Measurements from ENCODE around the gene ZXDC.

Gene ZXDC

GRCh38 chr3:126449621-126450051 lies 26.1 kb downstream of the ZXDC start:
- H3K4me3 ChIP-seq (ENCODE audit: low read depth, low read length) = no peak overlapping the region
- TF ChIP-seq CTCF (IDR thresholded peaks at IDR 0.05; ENCODE audit: low read depth, low read length) = no peak

- no peak for TF ChIP-seq CTCF (IDR thresholded peaks at IDR 0.05; ENCODE audit: low read depth, low read length)
- H3K4me3 ChIP-seq (ENCODE audit: low read depth, low read length) = no peak overlapping the region
Observed at GRCh38 chr3:126448893-126449180, 26.9 kb downstream of the ZXDC start.

GRCh38 chr3:126448136-126448892 lies 27.4 kb downstream of the ZXDC start:
- TF ChIP-seq CTCF (IDR thresholded peaks at IDR 0.05; ENCODE audit: low read depth, low read length) = no peak
- H3K4me3 ChIP-seq (ENCODE audit: low read depth, low read length) = no peak overlapping the region

- no peak overlapping the region for H3K4me3 ChIP-seq (ENCODE audit: low read depth, low read length)
- TF ChIP-seq CTCF (IDR thresholded peaks at IDR 0.05; ENCODE audit: low read depth, low read length) = no peak
Observed at GRCh38 chr3:126447456-126448106, 28.1 kb downstream of the ZXDC start.

GRCh38 chr3:126446791-126447190 lies 28.9 kb downstream of the ZXDC start:
- H3K4me3 ChIP-seq (ENCODE audit: low read depth, low read length) = no peak overlapping the region
- no peak for TF ChIP-seq CTCF (IDR thresholded peaks at IDR 0.05; ENCODE audit: low read depth, low read length)

GRCh38 chr3:126446301-126446700 lies 29.4 kb downstream of the ZXDC start:
- no peak overlapping the region for H3K4me3 ChIP-seq (ENCODE audit: low read depth, low read length)
- TF ChIP-seq CTCF (IDR thresholded peaks at IDR 0.05; ENCODE audit: low read depth, low read length) = no peak

- H3K4me3 ChIP-seq (ENCODE audit: low read depth, low read length) = no peak overlapping the region
- TF ChIP-seq CTCF (IDR thresholded peaks at IDR 0.05; ENCODE audit: low read depth, low read length) = no peak
Observed at GRCh38 chr3:126445506-126445905, 30.2 kb downstream of the ZXDC start.

All from WI38 (cell line).